ENCODE data around the gene YAP1. TPM values are rescaled to one million over a fixed set of nuclear protein-coding genes. Genes with fewer than 3 reads are reported as not detected.
A peak's percentile ranks its signal among the peaks of the same experiment; 100 is the strongest.

YAP1 gene
- total and polyA plus RNA-seq, 8 donors, result 22.0 to 400 (median 64.4) TPM

DNA sequence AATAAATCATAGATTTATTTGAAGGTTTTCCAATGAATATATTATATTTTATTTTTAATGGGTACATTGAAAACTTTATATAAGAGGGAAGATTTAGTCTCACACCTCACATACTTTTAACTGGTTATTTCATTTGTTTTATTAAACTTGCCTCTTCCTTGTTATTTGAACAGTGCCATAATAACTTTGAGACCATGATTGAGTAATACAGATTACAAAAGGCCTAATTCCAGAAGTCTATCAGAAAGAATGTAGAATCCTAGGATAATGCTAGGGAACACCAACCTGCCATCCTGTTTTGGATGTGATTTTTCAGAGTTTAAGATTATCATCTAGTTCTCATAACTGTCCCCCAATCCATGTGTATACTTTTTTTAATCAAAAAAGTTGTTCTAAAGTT, 104.4 kb downstream of the YAP1 start:
- Histone ChIP-seq H3K36me3 (peaks cover 0 to 56% (median 42%) of the 10 kb centered on the region in 4 donors), H3K27ac (peak overlapping the region in 1 of 5 donors; percentile 3), H3K4me1 (peaks cover 0 to 6% (median 0%) of the 10 kb centered on the region in 4 donors), H3K9me3 (no peaks in the 10 kb centered on the region), H3K27me3 (no peaks in the 10 kb centered on the region), H3K4me3 (no peak overlapping the region)
- DNase-seq, result no peak
- intact Hi-C loops (cut with DNase I; ENCODE audit: low total_unique reads), result no loop called here
- TF ChIP-seq EP300 (IDR thresholded peaks at IDR 0.05) (no peak), POLR2AphosphoS5 (IDR thresholded peaks at IDR 0.05) (no peak), POLR2A (IDR thresholded peaks at IDR 0.05) (no peak)
- TF ChIP-seq, protein P1, sequence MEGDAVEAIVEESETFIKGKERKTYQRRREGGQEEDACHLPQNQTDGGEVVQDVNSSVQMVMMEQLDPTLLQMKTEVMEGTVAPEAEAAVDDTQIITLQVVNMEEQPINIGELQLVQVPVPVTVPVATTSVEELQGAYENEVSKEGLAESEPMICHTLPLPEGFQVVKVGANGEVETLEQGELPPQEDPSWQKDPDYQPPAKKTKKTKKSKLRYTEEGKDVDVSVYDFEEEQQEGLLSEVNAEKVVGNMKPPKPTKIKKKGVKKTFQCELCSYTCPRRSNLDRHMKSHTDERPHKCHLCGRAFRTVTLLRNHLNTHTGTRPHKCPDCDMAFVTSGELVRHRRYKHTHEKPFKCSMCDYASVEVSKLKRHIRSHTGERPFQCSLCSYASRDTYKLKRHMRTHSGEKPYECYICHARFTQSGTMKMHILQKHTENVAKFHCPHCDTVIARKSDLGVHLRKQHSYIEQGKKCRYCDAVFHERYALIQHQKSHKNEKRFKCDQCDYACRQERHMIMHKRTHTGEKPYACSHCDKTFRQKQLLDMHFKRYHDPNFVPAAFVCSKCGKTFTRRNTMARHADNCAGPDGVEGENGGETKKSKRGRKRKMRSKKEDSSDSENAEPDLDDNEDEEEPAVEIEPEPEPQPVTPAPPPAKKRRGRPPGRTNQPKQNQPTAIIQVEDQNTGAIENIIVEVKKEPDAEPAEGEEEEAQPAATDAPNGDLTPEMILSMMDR (IDR thresholded peaks at IDR 0.05), result no peak

DNA sequence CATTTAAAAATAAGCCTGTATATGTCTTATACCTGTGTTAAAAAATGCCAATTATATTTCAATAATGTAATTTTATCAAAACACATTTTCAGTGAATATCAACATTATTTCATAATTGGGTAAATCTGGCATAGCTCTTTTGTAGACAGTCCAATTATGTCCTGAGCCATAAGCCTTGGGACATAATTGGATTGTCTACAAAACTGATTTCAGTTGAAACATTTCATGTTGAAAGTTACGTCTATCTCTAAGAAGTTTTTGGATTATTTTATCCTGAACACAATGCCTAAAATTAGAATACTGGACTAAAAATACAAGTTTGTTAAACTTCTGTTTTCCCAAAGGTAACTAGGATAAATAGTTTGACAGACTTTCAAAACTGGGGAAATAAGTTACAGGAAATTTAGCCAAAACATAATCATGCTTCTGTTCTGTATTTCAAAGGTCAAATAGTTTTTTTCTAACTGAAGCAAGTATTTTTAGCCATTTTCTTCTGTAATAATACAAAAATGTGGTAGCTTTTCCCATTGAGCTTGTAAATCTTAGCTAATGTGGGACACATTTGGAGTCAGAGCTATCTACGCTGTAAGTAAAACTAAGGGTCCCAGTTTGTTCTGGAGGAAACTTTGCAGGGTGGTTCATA, 106.3 kb downstream of the YAP1 start:
- TF ChIP-seq EP300 (IDR thresholded peaks at IDR 0.05) (no peak), POLR2A (IDR thresholded peaks at IDR 0.05) (no peak), POLR2AphosphoS5 (IDR thresholded peaks at IDR 0.05) (no peak)
- TF ChIP-seq, protein P1 (IDR thresholded peaks at IDR 0.05), result no peak
- H3K4me3 ChIP-seq, result no peak overlapping the region
- no peak for DNase-seq
- no peaks in the 10 kb centered on the region for H3K27me3 ChIP-seq
- H3K4me1 ChIP-seq, result peaks cover 0 to 6% (median 0%) of the 10 kb centered on the region in 4 donors
- peak overlapping the region in 3 of 5 donors; percentile 3 to 60 (median 12) for H3K27ac ChIP-seq
- no peaks in the 10 kb centered on the region for H3K9me3 ChIP-seq
- H3K36me3 ChIP-seq, result peaks cover 0 to 39% (median 28%) of the 10 kb centered on the region in 4 donors
- 76 to 89% (median 82%) methylated on average over 2 of the region's 2 CpGs for WGBS, 5 donors
- intact Hi-C loops (cut with DNase I; ENCODE audit: low total_unique reads), result no loop called here

DNA sequence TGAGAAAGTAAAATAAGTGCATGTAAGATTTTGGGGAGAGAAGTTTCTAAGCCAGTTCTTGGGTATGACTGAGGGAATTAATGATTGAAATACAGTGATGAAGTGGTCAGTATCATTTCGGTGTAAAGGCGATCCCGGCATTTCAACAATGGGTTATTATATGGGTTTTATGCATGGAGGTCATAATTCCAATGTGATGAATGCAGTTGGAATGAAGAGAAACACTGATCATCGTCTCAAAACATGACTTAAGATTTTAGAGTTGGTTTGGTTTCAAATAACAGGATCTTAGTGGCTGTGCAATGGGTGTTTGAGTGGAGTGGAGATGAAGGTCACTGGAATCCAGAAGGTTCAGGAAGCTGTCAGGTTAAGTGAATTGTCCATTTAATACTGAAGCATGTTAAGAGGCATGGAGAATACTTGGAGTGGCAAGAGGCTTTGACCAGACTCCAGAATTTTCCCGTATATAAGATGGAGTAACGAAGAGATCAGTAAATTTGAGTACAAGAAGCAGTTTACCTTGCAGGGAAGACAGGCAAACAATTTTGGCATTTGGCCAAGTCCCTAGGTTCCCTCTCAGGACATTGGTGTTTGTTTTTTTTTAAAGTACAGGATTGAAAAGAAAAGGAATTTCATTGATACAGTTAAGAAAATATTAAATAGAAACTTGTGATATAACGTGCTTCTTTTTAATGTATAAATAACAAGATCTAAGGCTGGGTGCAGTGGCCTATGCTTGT, 110.7 kb downstream of the YAP1 start:
- no peak for DNase-seq
- Histone ChIP-seq H3K36me3 (peaks cover 6 to 30% (median 20%) of the 10 kb centered on the region in 4 donors), H3K27ac (no peak overlapping the region), H3K9me3 (no peaks in the 10 kb centered on the region), H3K4me1 (peaks cover 0 to 14% (median 5%) of the 10 kb centered on the region in 4 donors), H3K4me3 (no peak overlapping the region), H3K27me3 (no peaks in the 10 kb centered on the region)
- TF ChIP-seq POLR2A (IDR thresholded peaks at IDR 0.05) (no peak), POLR2AphosphoS5 (IDR thresholded peaks at IDR 0.05) (no peak), EP300 (IDR thresholded peaks at IDR 0.05) (no peak)
- TF ChIP-seq, protein P1 (IDR thresholded peaks at IDR 0.05), result no peak
- intact Hi-C loops (cut with DNase I; ENCODE audit: low total_unique reads), result no loop called here
- WGBS, 5 donors, result 73 to 83% (median 79%) methylated on average over 7 of the region's 7 CpGs

DNA sequence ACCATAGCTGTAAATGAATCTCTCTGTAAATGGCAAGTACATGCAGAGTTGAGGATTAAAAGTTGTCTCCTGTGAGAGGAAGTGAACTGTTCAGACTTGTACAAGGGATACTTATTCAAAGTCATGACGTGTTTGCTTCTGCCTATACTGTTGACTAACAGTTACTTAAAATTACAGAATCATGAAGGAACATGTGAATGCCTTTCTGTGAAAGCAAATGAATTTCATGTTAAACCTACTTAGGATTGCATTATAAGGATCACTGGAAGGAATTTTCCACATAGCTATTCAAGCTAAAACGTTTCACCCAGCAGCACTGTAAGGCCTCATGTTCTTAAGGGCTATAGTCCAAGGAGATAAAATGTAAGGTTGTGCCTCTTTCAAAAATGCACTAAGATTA, 113.6 kb downstream of the YAP1 start:
- peaks cover 6 to 33% (median 24%) of the 10 kb centered on the region in 4 donors for H3K36me3 ChIP-seq
- peak overlapping the region in 1 of 5 donors; percentile 22 for H3K27ac ChIP-seq
- no peaks in the 10 kb centered on the region for H3K9me3 ChIP-seq
- TF ChIP-seq, protein P1 (IDR thresholded peaks at IDR 0.05), result no peak
- TF ChIP-seq POLR2AphosphoS5 (IDR thresholded peaks at IDR 0.05) (no peak), EP300 (IDR thresholded peaks at IDR 0.05) (no peak), POLR2A (IDR thresholded peaks at IDR 0.05) (no peak)
- no peaks in the 10 kb centered on the region for H3K27me3 ChIP-seq
- no peak overlapping the region for H3K4me3 ChIP-seq
- no peak for DNase-seq
- 20 to 27% (median 21%) methylated on average over 2 of the region's 2 CpGs for WGBS, 5 donors
- peaks cover 4 to 39% (median 24%) of the 10 kb centered on the region in 4 donors for H3K4me1 ChIP-seq
- intact Hi-C loops (cut with DNase I; ENCODE audit: low total_unique reads), result no loop called here
